ENCODE results near the gene GDPD2. TPM values are rescaled to one million over a fixed set of nuclear protein-coding genes. Genes with fewer than 3 reads are reported as not detected.
"Not testable (repeated sequence)": the region's sequence is repeated elsewhere in the genome, so short reads cannot be mapped to it uniquely, and the experiment has no call there.

GDPD2 gene
- total and polyA plus RNA-seq, 2 of the 13 experiments (the other 11 are each of a cell fraction or from before 2014, with no cell fraction given) = 0.04 to 0.08 TPM

- TF ChIP-seq JUND (CRISPR knock-in tag; IDR thresholded peaks at IDR 0.05) = no peak
- TF ChIP-seq CEBPG (CRISPR knock-in tag; IDR thresholded peaks at IDR 0.05) = peak; percentile 74
- TF ChIP-seq HMG20A (CRISPR knock-in tag; IDR thresholded peaks at IDR 0.05; ENCODE audit: borderline replicate concordance) = peak; percentile 32; the same call in 1 of the 2 replicates
- no peak for TF ChIP-seq PCBP1 (IDR thresholded peaks at IDR 0.05; ENCODE audit: borderline replicate concordance, low read depth, low read length)
- no peak for TF ChIP-seq ZNF138 (CRISPR knock-in tag; IDR thresholded peaks at IDR 0.05; ENCODE audit: low read depth)
- TF ChIP-seq ZNF570 (CRISPR knock-in tag; IDR thresholded peaks at IDR 0.05; ENCODE audit: borderline replicate concordance) = no peak
- TF ChIP-seq MBD4 (IDR thresholded peaks at IDR 0.05; ENCODE audit: borderline replicate concordance, low read length) = no peak
- 0 out of 2 replicates have a peak, but pooled peaks have one; percentile 42 for TF ChIP-seq HDAC2 (CRISPR knock-in tag; IDR thresholded peaks at IDR 0.05)
These were observed 24.2 kb upstream of the GDPD2 start (continued) for GRCh38 chrX:70398899-70399298.

- DNase-seq (ENCODE audit: low spot score); ATAC-seq; H3K27me3 ChIP-seq (ENCODE audit: control insufficient read depth in 1 of 2, insufficient read depth in 2 of 2, low read length in 2 of 2); H3K4me3 ChIP-seq (replicated peaks in 1 of 3; ENCODE audit: insufficient read depth in 1 of 3, low read depth in 2 of 3, low read length in 3 of 3); intact Hi-C loops (cut with micrococcal nuclease; ENCODE audit: unreplicated experiment); FAIRE-seq; H3K9ac ChIP-seq (ENCODE audit: insufficient read depth, low read depth, low read length); H4K20me1 ChIP-seq (ENCODE audit: insufficient read depth, low read length); H3K79me2 ChIP-seq (ENCODE audit: insufficient read depth, low read length); in situ Hi-C loops (cut with HindIII; ENCODE audit: extremely low pct_ligation_motif_present, low pct_unique_long_range_greater_than_20kb); H2AFZ ChIP-seq (ENCODE audit: low read length); POLR2A ChIA-PET; H3K9me3 ChIP-seq (ENCODE audit: low read length); CTCF ChIA-PET (ENCODE audit: low intra/inter-chr PET ratio, low total read pairs); H3K27ac ChIP-seq (ENCODE audit: extremely low read length, insufficient read depth, low read length); H3K4me2 ChIP-seq (ENCODE audit: low read depth, low read length); BruUV-seq (replicated peaks): not testable (repeated sequence)
- Histone ChIP-seq H3K36me3 (replicated peaks in 1 of 2; ENCODE audit: control insufficient read depth in 1 of 2, insufficient read depth in 2 of 2, low read length in 2 of 2) (peaks cover 0 to 19% of the 10 kb centered on the region in 2 experiments; a peak in 3 of 5 replicates), H3K4me1 (ENCODE audit: insufficient read depth, low read length) (peaks cover 14% of the 10 kb centered on the region)
- WGBS (ENCODE audit: low lambda C conversion rate) = 100% methylated on average over 2 of the region's 3 CpGs
These were observed 22.9 kb upstream of the GDPD2 start for GRCh38 chrX:70400181-70400580.

GRCh38 chrX:70402721-70403120, 20.4 kb upstream of the GDPD2 start:
- ATAC-seq (no peak), DNase-seq (ENCODE audit: low spot score) (no peak), FAIRE-seq (no peak)
- CTCF ChIA-PET (ENCODE audit: low intra/inter-chr PET ratio, low total read pairs) = no interaction called here
- peaks cover 0 to 27% of the 10 kb centered on the region in 2 experiments; a peak in 2 of 5 replicates for H3K36me3 ChIP-seq (replicated peaks in 1 of 2; ENCODE audit: control insufficient read depth in 1 of 2, insufficient read depth in 2 of 2, low read length in 2 of 2)
- intact Hi-C loops (cut with micrococcal nuclease; ENCODE audit: unreplicated experiment) (no loop called here), in situ Hi-C loops (cut with HindIII; ENCODE audit: extremely low pct_ligation_motif_present, low pct_unique_long_range_greater_than_20kb) (no loop called here)
- BruUV-seq (replicated peaks) = no TSS peak
- no peaks in the 10 kb centered on the region for H3K79me2 ChIP-seq (ENCODE audit: insufficient read depth, low read length)
- no peak overlapping the region for H3K27ac ChIP-seq (ENCODE audit: extremely low read length, insufficient read depth, low read length)
- WGBS (ENCODE audit: low lambda C conversion rate) = 96% methylated on average over 2 of the region's 2 CpGs
- no peak overlapping the region for H3K4me2 ChIP-seq (ENCODE audit: low read depth, low read length)
- no peak overlapping the region for H3K9ac ChIP-seq (ENCODE audit: insufficient read depth, low read depth, low read length)
- POLR2A ChIA-PET = no interaction called here
- H3K4me3 ChIP-seq (replicated peaks in 1 of 3; ENCODE audit: insufficient read depth in 1 of 3, low read depth in 2 of 3, low read length in 3 of 3) = no peak overlapping the region
- no peaks in the 10 kb centered on the region for H3K27me3 ChIP-seq (ENCODE audit: control insufficient read depth in 1 of 2, insufficient read depth in 2 of 2, low read length in 2 of 2)
- no peaks in the 10 kb centered on the region for H3K9me3 ChIP-seq (ENCODE audit: low read length)
- H4K20me1 ChIP-seq (ENCODE audit: insufficient read depth, low read length) = no peaks in the 10 kb centered on the region
- H2AFZ ChIP-seq (ENCODE audit: low read length) = no peak overlapping the region
- peaks cover 14% of the 10 kb centered on the region for H3K4me1 ChIP-seq (ENCODE audit: insufficient read depth, low read length)
- TF ChIP-seq, protein P1, sequence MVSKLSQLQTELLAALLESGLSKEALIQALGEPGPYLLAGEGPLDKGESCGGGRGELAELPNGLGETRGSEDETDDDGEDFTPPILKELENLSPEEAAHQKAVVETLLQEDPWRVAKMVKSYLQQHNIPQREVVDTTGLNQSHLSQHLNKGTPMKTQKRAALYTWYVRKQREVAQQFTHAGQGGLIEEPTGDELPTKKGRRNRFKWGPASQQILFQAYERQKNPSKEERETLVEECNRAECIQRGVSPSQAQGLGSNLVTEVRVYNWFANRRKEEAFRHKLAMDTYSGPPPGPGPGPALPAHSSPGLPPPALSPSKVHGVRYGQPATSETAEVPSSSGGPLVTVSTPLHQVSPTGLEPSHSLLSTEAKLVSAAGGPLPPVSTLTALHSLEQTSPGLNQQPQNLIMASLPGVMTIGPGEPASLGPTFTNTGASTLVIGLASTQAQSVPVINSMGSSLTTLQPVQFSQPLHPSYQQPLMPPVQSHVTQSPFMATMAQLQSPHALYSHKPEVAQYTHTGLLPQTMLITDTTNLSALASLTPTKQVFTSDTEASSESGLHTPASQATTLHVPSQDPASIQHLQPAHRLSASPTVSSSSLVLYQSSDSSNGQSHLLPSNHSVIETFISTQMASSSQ (IDR thresholded peaks at IDR 0.05; ENCODE audit: low read depth) = no peak
- TF ChIP-seq, protein P1 (CRISPR knock-in tag; IDR thresholded peaks at IDR 0.05; ENCODE audit: borderline replicate concordance) = no peak
- no peak for TF ChIP-seq AGO2 (optimal IDR thresholded peaks at IDR 0.05; ENCODE audit: low read depth, low read length)
- TF ChIP-seq CHCHD3 (CRISPR knock-in tag; IDR thresholded peaks at IDR 0.05) = no peak
- TF ChIP-seq JUNB (CRISPR knock-in tag; IDR thresholded peaks at IDR 0.05; ENCODE audit: borderline replicate concordance) = no peak
- TF ChIP-seq MXD1 (CRISPR knock-in tag; IDR thresholded peaks at IDR 0.05) = no peak
- no peak for TF ChIP-seq ZNF3 (CRISPR knock-in tag; IDR thresholded peaks at IDR 0.05)
- TF ChIP-seq IKZF1 (IDR thresholded peaks at IDR 0.05) = no peak

All from HepG2 (cell line).